Neuron (in vitro differentiated cells): Measurements from ENCODE around the gene PRDM15.

ENCODE experiments used
- H2AFZ ChIP-seq: one replicate; pipeline ENCODE4 v1.6.1; 2013; ENCODE audit warnings: low read depth, mild to moderate bottlenecking, inconsistent platforms, low read length, moderate library complexity
- H3K27me3 ChIP-seq: one replicate; pipeline ENCODE4 v1.6.1; 2013; ENCODE audit warnings: low read length; ENCODE audit not compliant: insufficient read depth
- H3K36me3 ChIP-seq: one replicate; pipeline ENCODE4 v1.6.1; 2013; ENCODE audit warnings: low read length; ENCODE audit not compliant: insufficient read depth
- H3K4me1 ChIP-seq: one replicate; pipeline ENCODE4 v1.6.1; 2013; ENCODE audit warnings: low read length; ENCODE audit not compliant: insufficient read depth
- H3K4me3 ChIP-seq: 2 replicates; pipeline ENCODE4 v1.5.1; 2013; ENCODE audit warnings: mild to moderate bottlenecking, low read length, moderate library complexity
- H3K9me3 ChIP-seq: one replicate; pipeline ENCODE4 v1.6.1; 2013; ENCODE audit warnings: low read length

Gene PRDM15

DNA sequence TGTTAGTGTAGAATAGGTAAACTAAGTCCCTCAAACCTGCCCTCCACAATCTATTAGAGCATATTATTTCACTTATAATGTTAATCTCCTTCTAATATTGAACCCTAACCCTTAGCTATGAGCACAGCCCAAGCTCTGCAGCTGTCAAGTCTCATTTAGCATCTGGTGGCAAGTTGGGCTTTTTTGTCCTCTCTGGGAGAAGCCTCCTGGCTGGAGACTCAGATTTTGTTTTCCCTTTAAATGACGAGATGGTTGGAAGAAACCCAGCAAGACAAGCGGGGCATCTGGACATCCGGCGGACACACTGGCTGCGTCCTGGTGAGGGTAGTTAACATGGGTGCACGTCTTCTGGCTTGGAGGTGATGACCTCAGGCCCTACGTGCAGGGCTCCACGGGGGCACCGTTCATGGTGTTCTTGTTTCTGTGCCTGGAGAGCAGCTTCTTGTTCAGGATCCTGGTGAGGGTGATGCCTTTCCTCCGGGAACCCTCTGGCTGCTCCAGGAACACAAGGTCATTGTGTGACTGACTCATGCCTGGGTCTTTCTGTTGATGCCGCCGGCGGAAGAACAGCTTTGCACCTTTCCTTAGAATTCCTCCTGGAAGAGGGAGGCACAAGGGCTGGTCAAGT is 9.7 kb upstream of the PRDM15 start:
- Histone ChIP-seq H3K36me3 (no peaks in the 10 kb centered on the region), H3K4me3 (no peak overlapping the region), H3K4me1 (peaks cover 5% of the 10 kb centered on the region), H2AFZ (no peak overlapping the region), H3K9me3 (no peaks in the 10 kb centered on the region), H3K27me3 (no peaks in the 10 kb centered on the region)

DNA sequence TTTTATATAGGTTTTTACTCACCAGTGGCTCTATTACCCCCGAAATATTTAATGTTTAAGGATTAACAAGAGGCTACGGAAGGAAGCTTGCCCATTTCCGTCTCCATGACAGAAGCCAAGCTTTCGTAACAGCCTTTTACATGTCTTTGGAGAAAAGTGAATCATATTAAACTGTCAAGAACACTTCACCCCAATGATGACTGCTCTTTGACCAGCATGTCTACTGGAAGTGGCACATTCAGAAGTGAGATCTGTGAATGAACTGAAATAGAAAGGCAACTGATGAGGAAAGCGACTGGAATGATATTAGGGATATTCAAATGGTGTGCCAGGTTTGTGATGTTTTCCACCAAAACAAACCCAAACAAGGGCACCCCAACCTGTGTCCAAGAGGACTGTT is 8.5 kb upstream of the PRDM15 start:
- H3K27me3 ChIP-seq, result no peaks in the 10 kb centered on the region
- no peaks in the 10 kb centered on the region for H3K36me3 ChIP-seq
- no peak overlapping the region for H2AFZ ChIP-seq
- no peak overlapping the region for H3K4me3 ChIP-seq
- peaks cover 5% of the 10 kb centered on the region for H3K4me1 ChIP-seq
- no peaks in the 10 kb centered on the region for H3K9me3 ChIP-seq

DNA sequence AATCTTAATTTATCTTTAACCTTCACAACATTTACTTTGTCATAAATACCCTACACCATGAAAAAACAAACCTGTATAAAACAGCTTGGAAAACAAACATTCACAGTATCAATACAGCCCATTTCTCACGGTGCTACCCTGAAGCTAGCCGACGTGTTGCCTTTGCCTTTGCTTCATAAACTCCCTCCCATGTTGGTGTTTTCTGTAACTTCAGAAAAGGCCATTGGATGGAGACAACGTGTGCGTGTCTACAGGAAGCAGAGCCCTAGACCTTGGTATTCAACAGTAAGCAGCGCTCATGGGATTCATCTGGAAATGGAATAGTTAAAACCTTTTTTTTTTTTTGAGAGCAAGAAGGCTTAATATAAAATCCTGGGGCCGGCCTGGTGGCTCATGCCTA is 7.2 kb upstream of the PRDM15 start:
- Histone ChIP-seq H3K27me3 (no peaks in the 10 kb centered on the region), H3K9me3 (no peaks in the 10 kb centered on the region), H3K36me3 (no peaks in the 10 kb centered on the region), H2AFZ (no peak overlapping the region), H3K4me1 (peaks cover 5% of the 10 kb centered on the region), H3K4me3 (no peak overlapping the region)

DNA sequence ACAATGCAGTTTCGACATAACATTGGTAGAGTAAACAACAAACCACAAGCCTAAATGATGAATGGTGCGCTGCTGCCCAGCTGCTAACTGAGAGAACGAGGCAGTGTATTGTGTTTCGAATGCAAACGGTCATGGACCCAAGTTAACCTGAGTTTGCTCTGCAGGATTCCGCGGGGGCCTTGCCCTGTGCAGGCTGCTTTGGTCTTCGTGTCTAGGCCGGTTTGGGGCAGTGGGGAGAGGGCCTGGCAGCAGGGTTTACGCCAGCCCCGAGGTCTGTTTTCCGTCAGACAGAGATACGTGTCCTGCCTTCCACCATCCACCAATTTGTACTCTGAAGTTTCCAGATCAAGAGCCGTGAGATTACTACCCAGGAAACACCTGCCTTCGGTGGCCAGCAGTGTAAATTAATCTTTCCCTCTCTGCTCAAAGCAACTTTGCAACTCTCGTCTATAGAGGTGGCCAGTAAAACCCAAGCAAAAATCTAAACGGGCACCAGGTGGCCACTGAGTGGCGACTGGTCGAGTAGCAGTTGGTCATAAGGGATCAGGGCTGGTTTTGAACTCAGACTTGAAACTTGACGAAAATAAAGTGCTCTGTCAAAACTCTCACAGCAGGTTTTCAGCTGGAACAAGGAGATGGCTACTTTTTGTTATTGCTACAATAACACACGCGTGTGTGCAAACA is 6.3 kb upstream of the PRDM15 start:
- Histone ChIP-seq H3K4me1 (peaks cover 2% of the 10 kb centered on the region), H2AFZ (no peak overlapping the region), H3K27me3 (no peaks in the 10 kb centered on the region), H3K9me3 (no peaks in the 10 kb centered on the region), H3K36me3 (no peaks in the 10 kb centered on the region), H3K4me3 (no peak overlapping the region)

DNA sequence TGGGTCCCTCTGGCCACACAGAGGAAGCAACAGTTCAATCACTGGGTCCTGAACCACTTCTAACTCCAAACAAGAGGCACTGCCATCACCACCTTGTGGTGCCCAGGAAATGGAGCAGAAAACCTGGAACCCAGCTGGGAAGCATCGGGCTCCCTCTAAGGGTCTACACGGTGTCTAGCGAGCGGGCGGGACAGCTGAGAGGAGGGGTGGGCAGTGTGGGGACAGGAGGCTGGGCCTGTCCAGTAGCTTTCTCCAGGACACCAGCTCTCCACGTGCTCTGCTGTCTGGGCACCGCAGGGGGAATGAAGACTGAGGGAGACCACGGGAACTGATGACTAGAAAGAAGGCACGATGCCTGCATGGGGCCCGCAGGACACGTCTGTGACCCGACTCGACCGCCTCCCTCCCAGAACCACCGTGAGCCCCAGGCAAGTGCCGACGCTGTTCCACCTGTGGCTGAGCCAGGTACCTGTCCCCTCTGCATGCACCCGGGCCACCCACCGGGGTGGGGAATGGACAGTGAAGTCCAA is 5.4 kb upstream of the PRDM15 start:
- H2AFZ ChIP-seq, result no peak overlapping the region
- H3K9me3 ChIP-seq, result no peaks in the 10 kb centered on the region
- no peaks in the 10 kb centered on the region for H3K4me1 ChIP-seq
- H3K4me3 ChIP-seq, result no peak overlapping the region
- H3K27me3 ChIP-seq, result no peaks in the 10 kb centered on the region
- no peaks in the 10 kb centered on the region for H3K36me3 ChIP-seq

DNA sequence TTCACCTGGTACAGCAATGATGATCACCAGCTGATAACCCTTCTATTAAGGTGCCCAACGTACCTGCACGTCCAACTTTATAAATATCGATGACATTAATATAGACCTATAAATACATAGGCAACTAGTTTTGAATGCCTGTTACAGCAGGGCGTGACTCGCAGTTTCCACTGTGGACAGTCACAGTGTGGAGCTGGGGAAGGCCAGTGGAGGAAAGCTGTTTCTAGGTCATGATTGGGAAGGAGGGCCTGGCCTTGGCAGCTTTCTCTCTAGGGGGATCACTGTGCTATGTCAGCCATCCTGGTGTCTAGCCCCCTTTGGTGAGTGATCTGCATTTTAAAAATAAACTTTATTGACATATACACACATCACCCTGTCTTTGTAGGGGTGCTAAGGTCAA is 4.4 kb upstream of the PRDM15 start:
- Histone ChIP-seq H3K4me3 (no peak overlapping the region), H2AFZ (no peak overlapping the region), H3K4me1 (no peaks in the 10 kb centered on the region), H3K9me3 (no peaks in the 10 kb centered on the region), H3K27me3 (no peaks in the 10 kb centered on the region), H3K36me3 (no peaks in the 10 kb centered on the region)

DNA sequence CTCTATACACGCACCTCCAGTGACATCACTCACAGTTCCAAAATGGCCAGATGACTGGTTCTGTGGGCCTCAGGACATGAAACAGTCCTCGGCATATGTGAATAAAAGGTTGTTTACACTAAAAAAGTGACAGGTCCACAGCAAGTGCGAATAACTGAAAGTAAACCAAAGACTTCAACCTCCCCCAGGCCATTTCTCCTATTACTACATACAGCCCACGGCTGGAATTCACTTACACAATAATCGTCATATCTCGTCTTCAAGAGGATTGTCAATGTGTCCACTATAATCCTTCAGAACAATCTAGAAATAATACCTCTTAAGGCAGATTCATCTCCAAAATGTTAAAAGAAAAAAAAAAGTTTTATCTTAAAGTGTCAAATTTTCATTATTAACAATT is 1.9 kb upstream of the PRDM15 start:
- H2AFZ ChIP-seq, result no peak overlapping the region
- peaks cover 6% of the 10 kb centered on the region for H3K4me1 ChIP-seq
- no peaks in the 10 kb centered on the region for H3K27me3 ChIP-seq

DNA sequence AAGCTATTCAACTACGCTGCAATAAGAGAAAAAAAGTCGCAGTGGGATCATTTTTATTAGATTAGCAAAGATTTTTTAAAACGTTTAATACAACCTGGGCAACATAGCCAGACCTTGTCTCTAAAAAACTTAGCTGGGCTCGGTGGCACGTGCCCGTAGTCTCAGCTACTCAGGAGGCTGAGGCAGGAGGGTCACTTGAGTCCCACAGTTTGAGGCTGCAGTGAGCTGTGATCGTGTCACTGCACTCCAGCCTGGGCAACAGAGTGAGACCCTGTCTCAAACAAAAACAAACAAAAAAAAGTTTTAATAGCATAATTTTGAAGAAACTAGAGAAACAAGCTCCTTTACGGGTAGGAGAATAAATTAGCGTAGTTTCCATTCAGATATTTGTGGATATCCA is 1.0 kb upstream of the PRDM15 start:
- Histone ChIP-seq H3K36me3 (no peaks in the 10 kb centered on the region), H3K9me3 (no peaks in the 10 kb centered on the region), H3K4me3 (peak overlapping the region; percentile 79), H2AFZ (no peak overlapping the region), H3K27me3 (no peaks in the 10 kb centered on the region), H3K4me1 (peaks cover 6% of the 10 kb centered on the region)

More for the DNA sequence above, 1.9 kb upstream of the PRDM15 start:
- Histone ChIP-seq H3K36me3 (no peaks in the 10 kb centered on the region), H3K4me3 (no peak overlapping the region), H3K9me3 (no peaks in the 10 kb centered on the region)

DNA sequence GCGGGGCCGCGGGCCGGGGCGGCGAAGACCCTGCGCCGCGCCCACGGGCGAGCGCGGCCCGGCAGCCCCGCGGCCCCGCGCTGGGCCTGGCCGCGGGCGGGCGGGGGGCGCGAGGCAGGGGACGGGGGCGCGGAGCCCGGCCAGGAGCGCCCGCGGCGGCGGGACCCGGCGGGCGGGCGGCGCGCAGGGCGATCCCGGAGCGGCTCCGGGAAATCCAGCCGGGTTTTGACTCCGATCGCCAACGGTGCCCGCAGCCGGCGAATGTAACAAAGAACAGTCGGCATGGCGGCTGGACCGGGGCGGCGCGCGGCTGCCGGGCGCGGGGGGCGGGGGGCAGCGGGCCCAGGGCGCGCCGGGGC is 334 bp downstream of the PRDM15 start:
- H3K4me1 ChIP-seq, result peaks cover 6% of the 10 kb centered on the region
- no peaks in the 10 kb centered on the region for H3K27me3 ChIP-seq
- H2AFZ ChIP-seq, result no peak overlapping the region
- H3K4me3 ChIP-seq, result peak overlapping the region; percentile 89
- no peaks in the 10 kb centered on the region for H3K36me3 ChIP-seq
- no peaks in the 10 kb centered on the region for H3K9me3 ChIP-seq

DNA sequence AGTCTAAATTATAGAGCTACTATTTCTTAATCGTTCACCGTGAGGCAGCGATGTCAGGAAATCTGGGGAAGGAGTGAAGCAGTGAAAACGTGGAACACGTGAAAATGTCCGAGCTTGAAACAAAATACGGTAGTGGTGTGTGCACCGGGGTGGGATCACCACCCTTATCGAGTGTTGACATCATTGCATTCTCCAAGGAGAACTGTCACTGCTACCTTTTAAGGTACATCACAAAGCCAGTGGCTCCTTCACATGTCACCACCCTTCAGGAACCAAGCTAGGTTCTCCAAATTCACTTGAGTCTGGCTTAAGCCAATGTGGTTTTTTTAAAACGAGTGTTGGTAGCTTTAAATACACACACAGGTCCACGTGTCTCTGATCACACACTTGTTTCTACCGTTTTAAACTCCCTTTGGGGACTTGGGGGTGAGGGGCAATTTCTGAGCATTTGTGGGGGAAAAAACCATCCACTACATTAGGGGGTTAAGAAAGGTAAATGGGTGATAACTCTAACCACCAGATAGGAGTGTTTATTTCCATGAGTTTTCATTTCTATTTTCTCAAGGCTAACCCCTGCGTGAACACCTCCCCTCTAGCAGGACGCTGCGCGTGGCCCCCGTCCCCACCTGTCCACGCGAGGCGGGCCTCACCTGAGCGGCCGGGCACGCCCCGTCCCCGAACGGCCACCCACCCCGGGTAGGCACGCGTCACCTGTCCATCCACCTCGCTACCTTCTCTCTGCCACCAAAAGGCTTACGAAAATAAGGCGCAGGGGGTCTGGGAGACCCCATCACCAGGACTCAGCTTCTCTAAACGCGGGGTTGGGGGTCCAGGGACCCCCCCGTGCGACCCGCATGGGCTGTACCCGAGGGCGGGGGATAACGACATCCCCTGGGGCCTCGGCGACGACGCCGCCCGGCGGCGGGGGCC is 978 bp downstream of the PRDM15 start:
- Histone ChIP-seq H3K36me3 (no peaks in the 10 kb centered on the region), H2AFZ (no peak overlapping the region), H3K9me3 (no peaks in the 10 kb centered on the region), H3K27me3 (no peaks in the 10 kb centered on the region), H3K4me1 (peaks cover 6% of the 10 kb centered on the region), H3K4me3 (peak overlapping the region; percentile 89)

DNA sequence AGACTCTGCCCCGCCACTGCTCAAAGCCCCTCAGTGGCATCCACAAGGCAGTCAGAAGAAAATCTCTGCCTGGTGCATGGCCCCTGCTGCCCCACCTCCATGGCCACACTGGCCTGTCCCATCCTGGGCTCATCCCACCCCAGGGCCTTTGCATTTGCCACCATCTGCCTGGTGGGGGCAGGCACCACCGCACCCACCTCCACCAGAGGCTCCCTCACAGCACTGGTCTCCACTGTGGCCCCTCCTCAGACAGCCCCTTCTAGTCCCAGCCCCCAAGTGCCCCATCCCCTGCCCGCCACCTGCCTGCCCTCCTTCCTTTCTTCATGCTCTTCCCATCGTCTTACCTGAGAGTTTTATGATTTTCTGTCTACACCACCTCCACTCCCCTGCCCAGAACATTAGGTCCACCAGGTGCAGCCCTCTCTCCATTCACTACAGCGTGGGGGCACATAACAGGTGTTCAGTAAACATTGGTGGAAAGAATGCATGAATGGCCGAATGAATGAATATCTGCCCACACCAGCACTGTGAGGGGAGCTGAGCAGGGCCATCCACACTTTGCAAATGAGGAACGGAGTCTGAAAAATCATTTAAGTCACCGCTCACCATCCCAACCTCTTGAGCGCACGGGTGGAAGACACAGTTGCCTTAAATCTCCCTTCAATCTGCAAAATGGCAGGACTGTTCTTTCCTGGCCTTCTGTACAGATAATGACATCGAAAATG is 2.1 kb downstream of the PRDM15 start:
- Histone ChIP-seq H3K4me1 (peaks cover 6% of the 10 kb centered on the region), H3K27me3 (no peaks in the 10 kb centered on the region), H3K36me3 (no peaks in the 10 kb centered on the region), H3K4me3 (no peak overlapping the region), H3K9me3 (no peaks in the 10 kb centered on the region), H2AFZ (no peak overlapping the region)

DNA sequence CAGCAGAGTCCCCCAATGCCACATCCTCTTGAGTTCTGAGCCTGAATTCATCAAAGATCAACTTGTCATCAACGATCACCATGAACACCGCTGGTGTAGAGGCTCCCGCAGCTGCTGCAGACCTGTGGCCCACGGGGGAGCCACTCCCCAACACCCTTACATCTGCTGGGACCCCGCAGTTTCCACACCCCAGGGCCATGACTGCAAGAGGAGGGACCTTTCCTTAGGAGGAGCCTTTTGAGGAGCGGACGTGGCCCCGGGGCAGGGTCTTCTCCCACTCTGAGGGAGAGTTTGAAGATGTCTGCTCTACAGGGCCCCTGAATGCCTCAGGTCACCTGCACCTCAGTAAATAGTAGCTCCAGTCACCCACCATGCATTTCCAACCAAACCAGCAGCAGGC is 2.7 kb downstream of the PRDM15 start:
- Histone ChIP-seq H3K4me3 (no peak overlapping the region), H3K27me3 (no peaks in the 10 kb centered on the region), H3K36me3 (no peaks in the 10 kb centered on the region), H3K9me3 (no peaks in the 10 kb centered on the region), H3K4me1 (peaks cover 7% of the 10 kb centered on the region), H2AFZ (no peak overlapping the region)
